CMK (cell line): ENCODE measurements around the gene OSBPL5.

Experiments used
- DNase-seq: peaks from one replicate; pipeline ENCODE4 v3.0.0-alpha.2; 2010; ENCODE audit warnings: low read depth

The OSBPL5 gene

DNA sequence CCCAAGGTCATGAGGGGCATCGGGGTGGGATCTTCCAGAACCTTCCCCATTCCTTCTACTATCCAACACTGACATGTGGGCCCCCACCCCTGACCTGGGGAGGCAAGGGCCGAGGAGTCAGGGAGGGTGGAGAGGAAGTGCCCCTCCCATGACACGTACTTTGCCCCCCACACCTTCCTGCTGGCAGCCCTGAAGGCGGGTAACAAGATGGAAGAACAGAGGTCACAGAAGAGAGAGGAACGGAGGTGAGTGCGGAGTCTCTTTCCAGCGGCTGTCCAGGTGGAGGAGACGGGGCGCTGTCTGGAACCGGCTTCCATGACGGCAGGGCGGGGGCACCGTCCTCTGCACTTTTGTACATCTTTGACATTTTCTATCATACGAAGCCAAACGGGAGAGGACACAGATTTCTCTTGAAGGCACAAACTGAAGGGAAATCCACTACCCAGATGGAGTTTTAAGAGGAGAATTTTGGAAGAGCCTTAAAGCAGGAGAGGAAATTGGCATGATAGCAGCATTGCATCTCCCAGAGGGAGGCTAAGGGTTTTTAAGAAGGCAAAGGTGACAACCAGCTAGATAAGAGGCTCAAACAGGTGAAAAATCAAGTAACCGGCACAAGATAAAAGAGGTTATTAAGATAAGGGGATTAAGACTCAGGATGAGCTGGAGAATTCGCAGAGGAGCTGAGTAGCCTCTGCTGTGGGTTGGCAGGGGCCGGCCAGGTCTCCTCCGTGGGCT lies 16.7 kb downstream of the OSBPL5 start:
- no peak for DNase-seq

DNA sequence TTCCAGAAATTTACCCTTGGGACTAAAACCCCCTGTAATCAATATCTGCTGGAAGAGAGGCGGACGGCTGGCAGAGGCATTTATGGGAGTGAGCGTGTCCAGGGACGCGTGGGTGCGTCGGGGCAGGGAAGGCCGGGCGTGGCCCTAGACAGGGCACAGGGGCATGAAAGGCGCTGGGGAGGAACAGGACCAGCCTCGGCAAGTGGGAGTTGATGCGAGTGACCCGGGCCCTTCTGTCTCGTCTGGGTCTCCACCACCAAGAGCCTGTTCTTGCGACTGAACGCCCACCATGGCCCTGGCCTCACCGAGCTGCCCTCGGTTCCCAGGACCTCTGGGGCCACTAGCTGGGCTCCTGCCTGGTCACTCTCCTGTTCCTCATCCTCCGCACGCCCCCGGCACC lies 17.5 kb downstream of the OSBPL5 start:
- DNase-seq: no peak

DNA sequence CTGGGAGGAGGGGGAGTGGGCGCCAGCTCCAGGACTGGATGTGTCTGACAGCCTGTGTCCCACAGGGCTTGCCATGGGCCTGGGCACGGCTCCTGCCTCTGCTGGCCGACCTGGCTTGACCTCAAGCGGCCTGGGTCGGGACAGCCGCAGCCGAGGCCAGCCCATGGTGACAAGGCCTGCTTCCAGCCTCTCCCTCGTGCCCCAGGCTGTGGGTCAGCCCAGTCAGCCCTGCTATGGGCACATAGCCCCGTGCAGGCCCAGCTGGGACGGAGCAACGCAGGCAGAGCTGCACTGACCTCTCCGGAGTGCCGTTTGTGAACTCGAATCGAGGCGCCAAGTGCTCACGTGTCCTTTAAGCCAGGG lies 17.9 kb downstream of the OSBPL5 start:
- no peak for DNase-seq

DNA sequence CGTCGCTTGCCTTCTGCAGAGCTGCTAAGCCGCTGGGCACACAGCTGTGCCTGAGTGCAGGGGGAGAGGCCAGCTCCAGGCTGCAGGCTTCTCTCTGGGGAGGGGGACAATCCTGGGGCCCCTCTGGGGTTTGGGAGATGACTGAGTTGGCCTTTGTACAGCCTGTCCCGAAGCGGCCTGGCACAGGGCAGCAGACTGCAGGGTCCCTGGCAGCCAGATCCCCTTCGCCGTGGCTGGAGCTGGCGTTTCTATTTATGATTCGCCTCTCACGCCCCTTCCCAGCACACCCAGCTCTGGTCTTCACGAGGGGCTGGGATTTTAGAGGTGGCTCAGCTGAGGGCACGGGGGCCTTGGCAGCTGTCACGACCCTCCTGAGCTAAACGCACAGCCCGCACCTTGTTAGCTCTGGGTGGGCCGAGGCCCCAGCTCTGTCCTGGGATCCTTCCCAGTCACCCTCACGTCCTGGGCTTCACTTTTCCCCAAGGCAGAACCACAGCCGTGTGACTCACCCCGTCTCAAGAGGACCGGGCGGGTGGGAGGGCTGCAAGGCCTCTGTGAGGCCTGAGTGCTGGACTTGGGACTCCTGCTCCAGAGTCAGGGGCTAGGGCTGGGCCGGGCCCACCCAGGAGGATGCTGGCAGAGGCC lies 18.4 kb downstream of the OSBPL5 start:
- DNase-seq: no peak

DNA sequence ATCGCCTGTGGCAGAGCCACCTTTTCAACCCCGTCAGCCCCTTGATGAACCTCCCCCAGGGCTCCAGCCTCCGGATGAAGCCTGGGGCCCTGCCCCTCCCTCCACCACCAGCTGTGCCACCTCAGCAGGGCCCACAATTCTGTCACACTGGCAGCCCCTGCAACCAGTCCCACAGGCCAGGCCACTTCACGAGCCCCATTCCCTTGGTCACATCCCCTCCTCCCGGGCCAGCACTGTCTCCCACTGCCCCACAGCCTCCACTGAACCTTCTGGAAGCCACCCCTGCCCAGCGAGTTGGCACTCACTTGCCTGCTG lies 19.9 kb downstream of the OSBPL5 start:
- no peak for DNase-seq

DNA sequence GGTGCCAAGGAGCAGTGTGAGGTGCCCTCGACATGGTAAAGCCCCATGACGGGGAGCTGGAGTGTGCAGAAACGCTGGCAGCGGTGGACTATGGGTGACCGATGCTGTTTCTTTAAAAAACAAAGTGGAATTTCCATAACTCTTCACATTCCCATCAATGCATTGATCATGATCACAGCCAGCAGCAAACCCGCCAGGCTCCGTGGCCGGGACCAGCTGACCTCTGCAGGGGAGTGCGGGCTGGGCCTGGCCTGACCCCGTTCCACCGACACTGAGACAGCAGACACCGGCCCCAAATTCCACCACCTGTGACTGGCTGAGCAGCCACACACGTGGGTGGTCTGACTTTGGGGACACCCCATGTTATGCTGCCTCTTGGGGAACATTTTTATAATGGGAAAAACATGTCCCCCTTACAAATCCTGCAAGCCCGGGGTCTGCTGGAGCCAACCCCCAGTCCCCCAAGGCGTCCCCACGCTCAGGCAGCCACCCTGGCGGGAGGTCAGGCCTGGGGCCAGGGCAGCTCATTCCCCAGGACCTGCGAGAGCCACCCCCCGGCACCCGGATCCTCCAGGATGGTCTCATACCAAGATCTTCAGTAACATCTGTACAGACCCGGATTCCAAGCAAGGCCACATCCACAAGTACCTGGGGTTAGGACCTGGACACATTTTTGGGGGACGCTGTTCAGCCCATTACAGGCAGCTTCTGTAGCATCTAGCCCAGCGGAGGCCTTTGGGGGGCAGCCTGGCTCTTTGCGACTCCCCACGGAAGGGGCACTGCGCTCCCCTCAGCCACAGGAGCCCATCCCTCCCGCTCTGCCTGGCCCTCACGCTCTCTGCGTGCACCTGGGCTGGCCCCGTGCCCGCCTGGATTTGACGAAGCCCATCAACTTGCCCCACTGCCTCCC lies 20.6 kb downstream of the OSBPL5 start:
- no peak for DNase-seq

DNA sequence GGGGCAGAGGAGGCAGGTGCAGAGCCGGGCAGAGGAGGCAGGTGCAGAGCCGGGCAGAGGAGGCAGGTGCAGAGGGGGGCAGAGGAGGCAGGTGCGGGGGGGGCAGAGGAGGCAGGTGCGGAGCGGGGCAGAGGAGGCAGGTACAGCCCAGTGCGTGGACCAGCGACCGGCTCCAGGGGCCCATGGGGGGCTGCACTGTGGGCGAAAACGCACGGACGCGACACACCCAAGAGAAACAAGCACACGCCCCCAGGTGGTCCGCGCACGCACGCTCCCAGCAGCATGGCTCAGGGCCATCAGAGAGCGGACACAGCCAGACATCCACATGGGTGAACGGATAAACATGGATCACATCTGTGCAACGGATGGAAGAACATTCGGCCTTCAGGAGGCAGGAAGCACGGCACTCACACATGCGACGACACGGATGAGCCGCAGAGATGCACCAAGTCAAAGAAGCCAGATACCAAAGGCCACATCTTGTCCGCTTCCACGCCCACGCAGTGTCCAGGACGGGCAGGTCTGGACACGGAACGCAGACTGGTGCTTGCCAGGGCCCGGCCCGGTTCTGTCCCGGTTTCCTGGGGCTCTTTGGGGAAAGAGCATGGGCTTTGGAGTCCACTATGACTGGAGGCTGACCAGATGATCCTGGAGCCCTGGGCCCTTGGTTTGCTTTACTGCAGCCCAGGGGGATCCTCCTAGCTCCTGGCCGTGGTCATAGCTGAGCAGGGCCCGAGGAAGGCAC lies 21.8 kb downstream of the OSBPL5 start:
- DNase-seq: no peak

DNA sequence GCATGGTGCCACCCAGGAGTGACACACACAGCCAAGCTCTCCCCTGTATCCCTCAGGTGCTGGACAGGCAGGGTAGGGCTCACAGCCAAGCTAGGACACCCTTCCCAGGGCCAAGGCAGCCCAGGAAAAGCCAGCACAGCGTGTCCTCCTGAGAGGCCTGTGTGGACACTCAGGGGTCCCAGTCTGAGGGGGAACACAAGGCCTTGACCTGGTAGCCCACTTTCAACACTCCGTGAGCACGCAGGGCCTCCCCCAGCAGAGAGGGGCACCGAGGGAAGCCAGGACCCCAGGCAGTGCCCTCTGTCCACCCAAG lies 24.9 kb downstream of the OSBPL5 start:
- no peak for DNase-seq

DNA sequence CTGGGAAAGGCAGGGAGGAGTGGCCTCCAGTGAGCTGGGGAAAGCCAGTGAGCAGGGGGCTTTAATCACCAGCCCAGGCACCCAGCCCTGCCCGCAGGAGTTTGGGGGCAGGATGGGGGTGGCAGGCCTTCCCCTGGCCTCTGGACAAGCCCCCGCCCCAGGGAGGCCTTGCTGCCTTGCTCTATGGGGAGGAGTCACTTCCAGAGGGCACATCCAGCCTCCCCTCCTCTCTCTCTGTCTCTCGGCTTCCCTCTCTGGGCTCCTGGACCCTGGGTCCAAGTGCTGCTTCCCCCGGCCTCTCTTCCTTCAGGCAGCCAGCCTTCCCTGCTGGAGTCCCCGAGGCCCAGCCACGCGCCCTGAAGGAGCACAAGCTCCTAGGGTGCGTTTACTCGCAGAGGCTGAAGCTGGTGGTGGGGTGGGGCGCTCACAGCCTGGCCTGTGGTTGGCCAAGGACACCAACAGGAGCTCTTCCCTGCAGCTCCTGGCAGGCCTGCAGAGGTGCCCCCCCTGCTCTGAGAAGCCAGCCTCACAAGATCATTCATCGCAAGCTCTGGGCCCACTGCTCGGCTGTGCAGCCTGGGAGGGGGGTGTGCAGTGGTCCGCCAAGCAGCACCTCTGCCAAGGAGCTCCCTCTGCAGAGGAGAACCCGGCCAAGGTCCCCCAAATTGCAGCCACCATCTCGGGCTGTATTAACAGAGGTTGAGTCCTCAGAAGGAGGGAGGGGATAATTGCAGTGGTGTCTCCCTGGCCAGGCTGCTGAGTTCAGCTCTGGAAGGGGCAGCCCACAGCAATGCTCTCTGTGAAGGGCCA lies 25.4 kb downstream of the OSBPL5 start:
- no peak for DNase-seq

DNA sequence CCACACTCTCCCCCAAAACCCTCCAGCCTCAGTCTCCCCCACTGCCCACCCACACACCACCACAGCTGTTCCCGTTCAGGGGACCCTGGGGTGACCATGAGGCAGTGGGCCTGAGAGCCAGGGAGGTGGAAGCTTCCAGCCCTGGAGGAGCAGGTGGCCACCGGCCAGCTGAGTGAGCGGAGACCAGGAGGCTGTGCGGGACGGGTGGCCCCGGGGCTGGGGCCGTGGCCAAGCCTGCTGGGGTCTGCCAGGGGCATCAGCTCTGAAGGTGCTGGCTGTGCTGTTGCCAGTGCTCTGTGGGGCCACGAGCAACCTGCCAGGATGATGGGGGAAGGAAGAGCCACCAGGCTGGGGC lies 26.0 kb downstream of the OSBPL5 start:
- no peak for DNase-seq

DNA sequence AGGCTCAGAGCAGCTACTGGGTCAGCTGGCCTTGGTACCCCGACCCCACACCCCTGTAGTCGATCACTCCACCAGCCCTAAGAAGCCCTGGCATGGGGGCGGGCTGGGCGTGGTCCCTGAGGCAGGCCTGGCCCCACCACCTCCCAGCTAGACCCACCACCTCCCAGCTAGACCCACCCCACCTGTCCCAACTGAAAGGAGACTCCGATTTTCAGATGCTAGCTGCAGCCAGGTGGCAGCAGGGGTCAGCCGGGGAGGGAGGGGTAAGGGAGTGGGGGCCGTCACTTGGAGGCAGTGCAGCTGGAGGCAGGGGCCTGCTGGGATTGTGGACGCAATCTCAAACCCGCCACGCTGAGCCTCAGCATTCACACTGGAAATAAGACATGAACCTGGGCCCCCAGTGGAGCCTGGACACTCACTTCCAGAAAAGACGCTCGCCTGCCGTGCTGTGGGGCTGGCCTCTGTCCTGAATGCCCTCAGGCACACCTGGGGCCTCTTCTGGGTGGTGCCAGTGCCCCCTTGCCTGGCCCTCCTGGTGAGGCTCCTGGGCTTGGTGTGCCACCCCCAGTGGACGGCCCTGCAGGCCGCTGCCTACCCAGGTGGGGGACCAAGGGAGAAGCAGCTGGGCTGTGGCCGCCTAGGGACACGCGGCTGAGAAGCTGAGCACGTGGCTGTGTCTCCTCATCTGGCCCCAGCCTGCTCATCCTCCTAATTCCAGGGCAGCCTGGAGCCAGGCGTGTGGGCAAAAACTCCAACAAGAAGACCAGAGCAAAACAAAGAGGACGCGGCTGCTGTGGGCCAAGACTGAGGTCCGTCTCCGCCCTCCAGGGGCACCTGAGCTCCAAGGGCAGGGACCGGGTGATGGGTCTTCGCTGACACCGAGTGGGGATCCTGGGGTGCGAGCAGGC lies 26.7 kb downstream of the OSBPL5 start:
- DNase-seq: no peak

DNA sequence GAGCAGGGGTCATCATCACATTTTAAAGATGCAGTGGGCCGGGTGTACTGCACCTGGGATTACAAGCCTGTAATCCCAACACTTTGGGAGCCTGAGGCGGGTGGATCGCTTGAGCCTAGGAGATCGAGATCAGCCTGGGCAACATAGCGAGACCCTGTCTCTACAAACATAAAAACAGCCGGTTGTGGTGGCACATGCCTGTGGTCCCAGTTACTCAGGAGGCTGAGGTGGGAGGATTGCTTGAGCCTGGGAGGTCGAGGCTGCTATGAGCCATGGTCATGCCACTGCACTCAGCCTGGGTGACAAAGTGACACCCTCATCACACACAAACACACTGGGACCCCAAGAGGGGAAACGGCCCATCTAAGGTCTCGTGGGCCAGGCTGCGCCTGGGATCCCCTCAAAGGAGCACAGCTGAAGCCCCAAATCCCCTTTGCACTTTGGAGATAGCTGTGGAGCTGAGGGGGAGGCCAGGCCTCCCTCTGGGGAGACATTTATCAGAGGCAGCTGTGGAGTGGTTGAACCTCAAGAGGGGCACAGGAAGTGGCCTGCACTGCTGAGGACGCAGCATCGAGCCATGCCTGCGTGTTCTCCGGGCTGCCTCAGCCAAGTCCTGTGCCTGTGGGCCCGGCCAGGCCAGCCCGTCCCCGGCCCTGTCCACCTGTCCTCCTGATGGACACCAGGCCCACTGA lies 27.5 kb downstream of the OSBPL5 start:
- DNase-seq: peak; percentile 32

DNA sequence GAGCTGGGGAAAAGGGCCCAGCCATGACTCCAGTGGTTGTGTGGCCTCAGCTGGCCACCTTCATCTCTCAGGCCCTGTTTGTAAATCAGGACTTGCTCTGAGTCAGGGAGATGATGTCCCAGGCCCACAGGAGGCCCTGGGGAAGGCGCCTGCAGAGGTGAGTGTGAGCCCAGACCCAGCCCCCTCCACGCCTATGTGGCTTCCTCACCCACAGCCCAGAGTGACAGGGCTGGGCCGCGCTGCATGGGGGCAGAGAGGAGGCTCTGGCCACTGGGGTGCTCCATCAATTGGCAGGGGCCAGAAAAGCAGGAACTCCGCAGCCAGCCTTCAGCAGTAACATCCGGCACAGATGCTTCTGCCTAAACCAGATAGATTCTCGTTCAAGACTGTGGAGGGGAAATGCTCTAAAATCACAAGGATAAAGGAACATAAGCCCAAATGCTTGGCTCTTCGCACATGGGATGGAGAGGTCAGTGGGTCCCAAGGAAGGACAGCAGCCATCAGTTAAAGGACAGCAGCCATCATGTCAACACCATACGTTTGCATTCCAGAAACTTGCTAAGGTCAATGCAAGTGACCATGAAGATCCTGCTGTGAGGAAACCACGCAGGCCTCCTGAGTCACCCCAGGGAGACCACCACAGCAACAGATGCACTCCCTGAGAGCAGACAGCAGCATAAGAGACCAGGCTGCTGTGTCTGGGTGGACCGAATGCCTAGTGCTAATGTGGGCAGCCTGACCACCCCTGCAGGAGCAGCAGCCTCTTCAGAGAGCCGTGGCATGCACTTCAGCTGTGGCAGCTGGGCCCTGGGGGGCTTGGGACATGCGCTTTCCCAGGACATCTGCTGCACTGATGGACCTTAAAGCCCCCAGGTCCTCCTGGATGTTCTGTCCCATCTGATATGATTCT lies 28.3 kb downstream of the OSBPL5 start:
- DNase-seq: peak; percentile 51

DNA sequence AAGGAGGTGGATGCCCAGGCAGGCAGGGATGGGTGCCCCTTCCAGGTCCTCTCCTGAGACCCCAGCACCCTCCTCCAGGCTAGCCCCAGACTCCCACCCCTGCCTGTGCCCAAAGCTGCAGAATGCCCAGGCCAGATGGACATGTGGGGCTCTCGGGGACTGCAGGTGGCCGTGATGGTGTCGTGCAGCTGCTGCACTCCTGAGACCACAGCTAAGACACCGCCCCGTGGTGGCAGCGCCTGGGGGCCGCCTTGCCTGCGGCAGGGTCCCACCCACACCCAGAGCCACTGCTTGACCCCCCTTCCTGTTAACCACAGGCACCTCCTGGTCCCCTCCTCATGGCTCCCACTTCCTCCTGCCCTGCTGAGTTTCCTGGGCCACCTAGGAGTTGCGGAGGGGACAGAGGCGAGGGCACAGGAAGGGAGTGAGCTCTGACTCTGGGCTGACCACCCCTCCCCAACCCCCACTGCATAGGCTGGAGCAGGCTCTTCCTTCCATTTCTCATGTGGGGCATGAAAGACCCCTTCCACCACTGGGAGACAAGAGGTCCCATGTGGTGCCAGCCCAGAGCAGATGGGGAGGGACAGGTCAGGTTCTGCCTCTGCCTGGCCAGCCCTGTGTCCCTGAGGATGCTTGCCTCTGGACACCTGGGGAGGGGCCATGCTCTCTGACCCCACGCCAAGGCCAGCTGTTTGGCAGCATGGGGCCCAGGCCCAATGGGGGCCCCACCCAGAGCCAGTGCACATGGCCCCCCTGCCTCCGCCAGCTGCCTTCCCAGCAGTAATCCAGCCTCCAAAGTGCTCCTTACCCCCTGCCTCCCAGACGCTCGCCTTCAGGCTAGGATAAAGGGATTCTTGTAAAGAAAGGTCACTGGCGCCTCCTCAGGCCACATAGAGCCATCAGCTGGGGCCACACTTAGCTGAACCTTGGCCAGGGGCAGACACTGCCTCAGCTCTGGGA lies 29.3 kb downstream of the OSBPL5 start:
- peak; percentile 51 for DNase-seq

DNA sequence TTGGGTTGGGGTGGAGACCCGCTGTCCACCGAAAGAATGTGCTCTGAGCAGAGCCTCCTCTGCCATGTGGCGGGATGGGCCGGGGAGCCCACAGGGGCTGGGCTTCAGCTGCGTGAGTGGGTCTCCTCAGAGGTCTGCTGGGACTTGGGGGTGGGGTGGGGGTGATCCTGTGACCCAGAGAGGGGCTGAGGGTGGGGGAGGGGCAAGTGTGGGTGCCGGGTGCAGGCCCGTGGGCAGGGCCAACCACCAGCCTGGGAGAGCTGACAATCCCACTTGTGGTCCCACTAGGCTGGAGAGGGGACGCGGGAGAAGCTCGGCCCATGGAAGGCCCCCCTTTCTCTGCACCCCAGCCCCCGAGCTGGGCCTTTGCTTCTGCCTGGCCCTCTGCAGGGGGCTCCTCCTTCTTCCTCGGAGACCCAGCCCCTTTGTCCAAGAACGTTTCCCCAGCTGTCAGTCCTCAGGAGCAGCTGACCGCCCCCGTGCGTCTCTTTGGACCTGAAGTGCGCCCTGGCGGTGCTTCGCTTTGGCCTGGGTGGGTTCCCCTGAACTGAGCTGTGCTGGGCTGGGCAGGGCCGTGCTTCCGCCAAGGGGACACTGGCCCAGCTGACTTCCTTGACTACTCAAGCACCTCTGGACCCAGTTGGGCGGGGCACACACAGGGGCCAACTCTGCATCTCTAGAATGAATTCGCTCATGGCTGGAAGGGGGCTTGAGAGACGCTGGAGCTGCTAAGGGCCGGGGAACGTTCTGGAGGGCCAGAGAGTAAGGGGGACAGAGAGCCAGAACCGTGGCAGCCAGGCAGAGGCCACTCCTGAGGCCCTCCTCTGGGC lies 30.2 kb downstream of the OSBPL5 start:
- no peak for DNase-seq

DNA sequence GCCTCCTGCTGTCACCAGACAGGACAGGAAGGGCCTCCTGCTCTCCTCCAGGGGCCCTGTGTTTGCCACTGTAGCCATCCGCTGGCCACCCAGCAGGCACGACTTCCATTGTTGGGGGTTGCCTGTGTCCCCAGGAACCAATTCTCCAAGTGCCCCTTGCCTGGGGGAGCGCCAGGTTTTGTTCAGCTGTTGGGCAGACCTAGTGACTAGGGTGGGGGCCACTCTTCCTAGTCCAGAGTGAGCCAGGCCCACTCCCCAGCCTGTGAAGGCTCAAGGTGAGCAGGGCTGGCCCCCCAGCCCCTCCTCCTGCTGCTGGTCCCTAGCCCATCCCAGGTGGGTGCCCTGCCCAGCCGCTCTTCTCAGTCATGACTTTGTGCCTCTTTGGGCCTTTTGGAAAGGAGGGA lies 30.9 kb downstream of the OSBPL5 start:
- no peak for DNase-seq
